ENCODE data around the gene KRR1.

Gene KRR1

DNA sequence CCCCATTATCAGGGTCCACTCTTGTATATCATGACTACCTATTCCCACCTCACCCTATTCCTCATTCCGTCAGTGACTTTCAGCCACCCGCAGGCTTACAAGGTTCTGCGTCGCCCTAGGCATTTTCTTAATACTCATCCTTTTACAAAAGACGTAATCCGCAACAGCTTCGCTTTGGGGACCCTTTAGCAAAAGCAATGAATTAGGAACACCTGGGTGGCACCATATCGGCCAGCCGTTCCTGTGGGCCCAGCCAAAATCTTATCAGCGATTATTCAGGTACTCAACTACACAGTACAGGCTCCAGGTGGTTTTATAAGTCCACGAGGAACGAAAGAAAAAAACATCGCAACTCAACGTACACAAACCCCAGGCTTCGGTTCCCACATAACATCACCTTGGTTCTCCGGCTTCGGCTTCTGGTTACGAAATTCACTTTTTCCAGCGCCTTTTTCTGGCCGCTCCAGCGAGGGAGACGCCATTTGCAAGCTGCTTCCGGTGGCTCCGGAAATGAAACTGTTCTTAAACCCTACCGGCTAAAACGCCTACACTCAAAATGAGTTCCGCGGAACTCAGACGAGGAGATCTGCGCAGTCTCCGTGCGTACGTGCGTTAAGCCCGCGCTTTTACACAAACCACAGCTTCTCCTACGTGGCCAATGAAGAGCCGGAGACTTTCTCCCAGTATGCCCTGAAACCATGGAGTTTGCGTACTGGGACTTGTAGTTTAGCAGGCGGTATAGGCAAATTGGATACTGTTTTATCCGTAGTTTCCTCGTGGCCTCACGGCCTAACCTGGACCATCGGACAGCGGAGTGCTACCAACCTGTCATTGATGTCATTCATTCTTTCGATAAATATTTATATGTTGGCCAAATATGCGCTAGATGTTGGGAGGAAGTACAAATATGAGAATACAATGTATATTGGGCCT is at the start of gene KRR1:
Gene KRR1, minus strand, starts transcription at position 494 of the 933 bp plus-strand sequence. Its CDS starts 12 bp downstream, at position 482.
- DNase-seq (ENCODE audit: low read depth), result peak; percentile 81

DNA sequence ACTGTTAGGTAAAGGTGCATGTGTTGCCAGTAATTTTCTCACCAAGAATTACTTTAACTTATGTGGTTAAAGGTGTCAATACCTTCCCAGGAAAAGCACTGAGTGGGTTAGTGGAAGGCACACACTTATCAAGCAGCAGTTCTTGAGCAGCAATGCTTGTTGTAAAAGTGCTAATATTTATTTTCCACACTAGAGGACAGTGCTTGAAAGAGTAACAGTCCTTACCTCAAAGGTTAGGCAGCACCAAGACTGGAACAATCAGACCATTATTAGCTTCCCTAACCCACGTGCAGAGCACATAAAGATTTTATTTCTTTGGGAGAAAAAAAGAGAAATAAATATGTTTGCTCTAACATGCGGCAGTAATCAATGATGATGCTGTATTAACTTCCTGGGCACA is 48.8 kb upstream of the KRR1 start:
- no peak for DNase-seq (ENCODE audit: low read depth)

DNA sequence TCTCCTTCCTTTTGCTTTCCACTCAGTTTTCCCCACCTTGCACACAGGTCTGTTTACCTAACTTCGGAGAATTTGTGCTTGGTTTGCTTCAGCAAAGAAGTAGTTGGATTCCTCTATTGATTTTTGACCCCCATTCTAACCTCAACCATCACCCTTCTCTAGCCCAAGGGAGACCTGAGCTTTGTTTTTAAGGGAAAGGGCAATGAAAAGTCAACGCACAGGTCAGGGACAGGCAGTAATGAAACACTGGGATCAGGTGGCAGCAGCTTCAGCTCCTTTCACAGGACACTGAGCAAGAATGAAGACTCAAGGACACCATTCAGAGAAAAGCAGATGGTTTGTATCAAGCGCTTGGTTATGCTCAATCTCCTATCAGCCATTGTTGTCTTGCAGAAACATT is 46.9 kb upstream of the KRR1 start:
- DNase-seq (ENCODE audit: low read depth), result no peak

DNA sequence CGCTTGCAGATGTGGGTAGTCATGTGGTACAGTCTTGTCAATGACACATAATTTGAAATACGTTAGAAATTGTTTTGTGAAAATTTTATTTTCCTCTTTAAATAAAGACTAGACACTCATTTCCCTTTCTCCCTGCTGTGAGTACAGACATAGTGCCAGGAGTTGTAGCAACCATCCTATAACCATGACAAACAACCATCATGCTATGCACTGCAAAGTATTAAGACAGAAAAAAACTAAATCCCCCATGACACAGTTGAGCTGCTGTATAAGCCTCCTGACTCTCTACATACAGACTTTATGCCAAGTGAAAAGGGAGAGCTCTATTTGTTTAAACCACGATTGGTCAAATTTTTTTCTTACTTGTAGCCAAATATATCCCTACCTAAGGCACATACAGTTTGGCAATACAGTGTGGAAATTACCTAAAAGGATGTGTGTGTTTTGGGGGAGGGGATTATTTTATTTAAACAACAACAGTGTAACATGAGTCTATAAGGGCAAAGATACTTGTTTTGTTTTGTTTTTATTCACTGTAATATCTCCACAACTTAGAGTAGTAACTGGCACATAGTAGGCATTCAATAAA is 45.0 kb upstream of the KRR1 start:
- no peak for DNase-seq (ENCODE audit: low read depth)

DNA sequence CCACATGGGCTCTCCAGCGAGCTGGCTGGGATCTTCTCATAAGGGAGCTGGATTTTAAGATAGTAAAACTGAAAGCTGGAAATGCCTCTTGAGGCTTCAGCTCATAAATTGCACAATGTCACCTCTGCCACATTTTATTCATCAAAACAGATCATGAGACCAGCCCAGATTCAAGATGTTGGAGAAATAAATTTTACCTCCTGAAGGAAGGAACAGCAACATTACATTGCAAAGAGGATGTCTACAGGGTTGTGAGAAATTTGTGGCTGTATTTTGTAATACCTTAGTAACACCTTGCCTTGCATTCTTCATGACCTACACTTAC is 43.1 kb upstream of the KRR1 start:
- DNase-seq (ENCODE audit: low read depth), result no peak

DNA sequence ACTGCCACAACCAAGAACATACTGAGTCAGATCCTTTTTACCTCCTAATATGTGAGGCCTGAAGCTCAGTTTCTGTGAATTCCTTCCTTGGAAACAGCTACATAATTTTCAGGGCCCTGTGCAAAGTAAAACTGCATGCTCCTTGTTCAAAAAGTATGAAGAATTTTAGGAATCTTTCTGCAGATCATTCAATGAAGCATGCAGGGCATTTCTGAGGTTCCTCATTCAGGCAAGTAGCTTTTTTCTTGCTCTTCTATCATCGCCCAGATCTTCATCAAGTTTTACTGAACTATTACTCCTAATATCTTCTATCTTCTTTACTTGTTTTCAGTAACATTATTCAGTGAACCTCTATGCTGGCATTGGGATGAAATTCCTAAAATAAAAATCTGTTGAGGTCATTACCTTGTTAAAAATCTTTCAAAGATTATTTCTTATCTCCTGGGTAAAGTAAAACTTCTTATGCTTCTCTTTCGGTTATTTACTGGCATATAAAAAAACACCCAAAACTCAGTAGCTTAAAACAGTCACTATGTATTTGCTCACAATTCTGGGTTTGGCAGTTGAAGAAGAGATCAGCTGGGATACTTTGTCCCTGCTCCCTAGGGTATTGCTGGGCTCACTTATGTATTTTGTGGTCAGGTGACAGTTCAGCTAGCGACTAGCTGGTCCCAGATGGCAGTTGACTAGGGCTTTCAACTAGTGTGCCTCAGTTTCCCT is 42.6 kb upstream of the KRR1 start:
- DNase-seq (ENCODE audit: low read depth), result no peak

DNA sequence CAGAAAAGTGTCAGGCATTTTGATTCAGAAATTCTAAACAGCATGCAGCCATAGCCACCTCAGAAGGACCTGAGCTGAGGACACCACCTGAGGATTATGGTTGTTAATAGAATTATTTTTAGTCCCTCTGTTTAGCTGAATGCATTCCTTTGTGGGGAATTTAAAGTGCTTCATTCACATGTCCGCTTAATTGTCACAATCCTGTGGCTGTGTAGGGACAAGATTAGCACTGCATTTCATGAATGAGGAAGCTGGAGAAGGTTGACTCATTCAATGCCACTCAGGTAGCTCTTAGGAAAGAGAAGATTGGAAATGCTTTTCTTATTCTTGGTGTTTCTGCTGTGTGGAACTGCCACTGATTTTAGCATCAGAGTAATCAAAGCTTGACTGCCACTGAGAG is 42.0 kb upstream of the KRR1 start:
- DNase-seq (ENCODE audit: low read depth), result no peak

DNA sequence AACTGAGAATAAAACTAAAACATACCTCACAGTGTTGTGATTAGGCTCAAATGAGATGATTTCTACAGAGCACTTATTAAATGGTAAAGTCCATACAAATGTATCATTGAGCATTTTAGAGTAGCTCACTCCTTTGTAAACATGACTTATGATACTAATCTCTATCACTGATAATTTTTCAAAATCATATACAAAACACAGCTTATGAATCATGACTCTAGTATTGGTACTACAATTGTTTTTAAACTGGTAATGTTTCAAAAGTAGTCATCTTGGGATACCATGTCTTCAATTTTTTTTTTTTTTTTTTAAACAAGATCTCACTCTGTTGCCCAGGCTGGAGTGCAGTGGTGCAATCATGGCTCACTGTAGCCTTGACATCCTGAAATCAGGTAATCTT is 40.1 kb upstream of the KRR1 start:
- DNase-seq (ENCODE audit: low read depth), result no peak

DNA sequence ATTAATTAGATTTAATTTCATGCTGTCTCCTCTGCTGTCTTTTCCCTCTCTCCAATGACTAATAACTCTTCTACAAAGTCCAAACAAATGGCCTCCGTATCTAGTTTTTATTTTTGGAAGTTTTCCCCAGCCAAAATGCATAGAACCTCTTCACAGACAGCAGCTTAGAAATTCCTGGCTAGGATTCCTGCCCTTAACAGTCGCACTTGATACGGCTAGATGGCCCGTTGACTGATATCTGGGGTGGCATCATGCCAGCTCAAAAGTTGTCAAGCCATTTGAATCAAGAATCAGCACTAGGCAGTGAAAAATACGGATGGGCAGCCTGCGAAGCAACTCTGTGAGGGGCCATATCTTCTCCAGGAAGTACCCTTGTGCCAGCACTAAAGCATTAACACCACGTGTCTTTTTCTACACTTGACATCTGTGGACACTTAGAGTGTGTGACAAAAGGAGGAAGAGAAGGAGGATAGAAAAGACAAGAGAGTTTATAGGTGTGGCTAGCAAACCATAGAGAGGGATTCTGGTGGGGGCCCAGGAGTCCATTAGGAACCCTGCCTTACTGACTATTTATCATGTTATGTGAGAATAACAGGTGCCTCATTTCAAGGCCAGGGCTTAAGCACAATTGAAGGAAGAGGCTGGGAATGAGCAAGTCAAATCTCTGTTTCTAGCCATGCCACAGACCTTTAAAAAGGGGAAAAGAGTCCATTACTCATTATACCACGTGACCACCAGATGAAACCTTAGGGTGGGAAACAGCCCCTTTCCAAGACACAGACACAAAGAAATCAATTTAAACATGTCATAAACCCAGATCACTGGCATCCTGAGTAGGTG is 39.2 kb upstream of the KRR1 start:
- DNase-seq (ENCODE audit: low read depth), result no peak

DNA sequence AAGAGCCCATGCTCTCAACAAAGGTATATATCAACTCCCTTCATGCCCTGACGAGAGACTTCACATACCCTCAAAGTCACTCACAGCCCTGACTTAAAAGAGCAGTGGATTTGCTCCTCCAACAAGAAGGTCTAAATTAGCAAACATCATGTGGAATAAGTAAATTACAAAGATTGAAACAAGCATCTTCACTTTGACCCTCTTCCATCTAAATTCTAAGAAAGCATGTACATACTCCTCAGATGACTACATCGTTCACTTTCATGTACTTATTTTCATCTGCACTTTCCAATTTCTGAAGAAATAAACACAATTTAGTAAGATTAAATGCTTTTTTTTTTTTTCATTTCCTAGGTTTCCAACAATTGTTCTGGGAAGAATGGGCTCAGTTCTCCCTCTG is 38.6 kb upstream of the KRR1 start:
- no peak for DNase-seq (ENCODE audit: low read depth)

DNA sequence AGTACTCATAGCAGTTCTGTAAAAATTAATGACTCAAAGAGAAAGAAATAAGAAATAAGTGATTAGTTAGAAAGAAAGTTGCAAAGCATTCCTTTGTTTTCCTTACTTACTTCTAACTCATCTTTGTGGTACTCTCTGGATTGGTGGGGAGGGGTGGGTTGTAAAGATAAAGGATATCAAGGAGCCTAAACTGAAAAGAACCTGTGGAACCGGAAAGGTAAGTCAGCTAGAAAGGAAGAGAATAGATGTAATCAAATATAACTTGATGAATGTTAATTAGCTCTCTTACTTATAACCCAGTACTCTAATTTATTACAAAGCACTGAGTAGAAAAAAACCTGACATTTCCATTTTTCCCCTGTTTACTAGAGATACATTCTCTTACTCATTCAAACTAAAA is 37.5 kb upstream of the KRR1 start:
- DNase-seq (ENCODE audit: low read depth), result no peak

DNA sequence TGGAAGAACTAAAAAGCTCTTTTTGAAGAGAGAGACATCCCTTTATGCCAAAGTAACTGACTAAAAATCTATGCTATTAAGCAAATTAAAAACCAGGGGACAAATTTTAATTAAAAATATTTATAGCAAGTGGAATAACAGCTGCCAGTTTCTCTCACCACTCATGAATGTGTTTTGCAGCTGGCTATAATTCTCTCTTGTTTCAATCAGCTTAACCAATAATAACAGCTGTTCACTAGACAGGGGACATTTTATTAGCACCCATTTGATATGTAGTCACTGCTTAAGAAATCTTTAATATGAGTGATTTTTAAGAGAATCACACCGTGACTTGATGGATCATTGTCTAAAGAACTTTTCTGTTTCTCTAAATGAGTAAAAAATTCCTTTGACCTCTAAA is 34.2 kb upstream of the KRR1 start:
- DNase-seq (ENCODE audit: low read depth), result no peak

DNA sequence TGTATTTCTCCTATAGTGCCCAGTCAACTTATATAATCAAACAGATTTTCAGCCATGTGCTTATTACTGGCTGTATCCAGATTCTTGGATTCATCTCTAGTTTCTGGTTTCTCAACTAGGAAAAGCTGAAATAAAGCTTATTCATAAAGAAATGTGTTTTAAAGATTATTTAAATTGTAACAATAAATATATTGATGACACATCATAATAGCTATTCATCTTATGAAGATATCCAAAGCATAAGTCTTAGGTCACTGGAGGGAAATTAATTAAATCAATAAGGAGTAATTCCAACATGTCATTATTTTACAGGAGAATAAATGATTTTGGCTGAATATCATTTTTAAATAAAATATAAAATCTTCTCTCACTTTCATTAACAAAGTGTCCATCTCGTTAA is 32.1 kb upstream of the KRR1 start:
- no peak for DNase-seq (ENCODE audit: low read depth)

DNA sequence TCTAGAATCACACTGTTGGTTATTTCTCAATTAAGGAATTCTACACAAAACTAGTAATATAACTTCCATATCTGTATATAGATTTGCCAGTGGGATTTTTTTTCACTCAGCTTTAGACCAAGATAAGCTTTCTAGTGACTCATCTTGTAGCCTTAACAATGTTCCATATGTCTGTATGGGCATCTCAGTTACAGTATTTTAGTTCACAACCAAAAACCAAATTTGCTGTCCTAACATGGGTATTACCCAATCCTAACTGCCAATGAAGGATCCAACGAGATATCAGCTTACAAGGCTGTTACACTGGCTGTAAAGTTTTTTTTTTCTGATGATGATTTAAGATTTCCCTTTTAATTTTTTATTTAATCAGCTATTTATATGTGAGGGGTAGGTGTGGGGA is 31.5 kb upstream of the KRR1 start:
- no peak for DNase-seq (ENCODE audit: low read depth)

DNA sequence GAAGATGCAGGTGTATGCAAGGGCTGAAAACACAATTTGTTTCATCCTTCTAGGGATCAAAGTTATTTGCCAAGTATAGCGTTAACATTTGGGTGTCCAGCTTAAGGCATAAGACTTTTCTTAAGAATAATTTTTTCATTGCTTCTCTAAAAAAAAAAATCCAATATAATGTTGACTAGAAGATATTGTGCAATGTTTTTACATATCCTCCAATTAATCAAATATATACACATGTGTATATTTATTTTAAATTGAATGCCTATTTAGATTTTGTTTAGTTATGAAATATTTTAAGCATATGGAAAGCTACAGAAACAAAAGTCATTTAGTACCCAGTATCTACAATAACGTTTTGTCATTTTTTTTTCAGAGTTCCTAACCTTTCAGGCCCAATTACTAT is 28.5 kb upstream of the KRR1 start:
- DNase-seq (ENCODE audit: low read depth), result no peak

DNA sequence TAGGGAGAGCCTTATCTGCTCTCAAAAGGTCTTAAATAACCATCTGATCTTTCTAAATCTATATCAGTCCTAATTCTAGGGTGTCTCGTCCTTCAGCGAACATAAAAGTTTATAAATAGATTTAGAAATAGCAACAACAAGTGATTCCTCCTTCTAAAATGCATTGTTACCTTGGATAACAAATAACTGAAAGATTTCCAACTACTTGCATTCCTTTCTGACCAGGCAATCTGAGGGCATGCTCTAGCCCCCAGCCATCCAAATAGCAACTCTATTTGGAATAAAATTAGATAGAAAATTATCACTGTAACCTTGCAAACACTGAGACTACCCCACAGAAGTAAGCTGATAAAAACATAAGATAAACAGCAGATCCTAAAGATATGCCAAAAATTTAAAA is 21.8 kb upstream of the KRR1 start:
- DNase-seq (ENCODE audit: low read depth), result no peak

DNA sequence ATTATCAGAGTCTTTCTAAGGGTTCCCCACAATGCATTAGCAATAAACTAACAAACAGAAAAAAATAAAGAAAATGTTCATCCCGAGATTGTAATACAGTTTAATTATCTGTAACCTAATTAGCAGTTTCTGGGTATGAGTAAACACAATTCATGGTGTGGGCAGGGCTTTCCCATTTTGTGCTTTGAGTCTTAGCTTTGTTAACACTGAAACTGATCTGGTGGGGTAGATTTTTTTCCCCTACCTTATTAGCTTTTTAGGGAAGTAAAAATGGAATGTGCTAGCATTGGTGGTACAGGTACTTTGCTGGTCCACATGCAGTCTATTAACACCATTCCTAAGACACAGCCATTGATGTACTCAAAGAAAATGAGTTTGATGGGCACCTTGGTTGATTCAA is 18.4 kb upstream of the KRR1 start:
- DNase-seq (ENCODE audit: low read depth), result no peak

DNA sequence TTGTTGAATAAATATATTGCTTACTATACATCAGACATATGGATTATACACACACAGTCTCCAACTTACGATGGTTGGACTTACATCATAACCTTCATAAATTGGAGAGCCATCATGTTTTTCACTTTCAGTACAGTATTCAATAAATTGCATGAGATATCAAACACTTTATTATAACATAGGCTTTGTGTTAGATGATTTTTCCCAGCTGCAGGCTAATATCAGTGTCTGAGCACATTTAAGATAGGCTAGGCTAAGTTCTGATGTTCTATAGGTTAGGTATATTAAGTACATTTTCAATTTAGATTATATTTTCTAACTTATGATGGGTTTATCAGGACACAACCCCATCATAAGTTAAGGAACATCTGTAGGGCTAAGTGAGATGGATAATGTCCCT is 17.9 kb upstream of the KRR1 start:
- DNase-seq (ENCODE audit: low read depth), result no peak

DNA sequence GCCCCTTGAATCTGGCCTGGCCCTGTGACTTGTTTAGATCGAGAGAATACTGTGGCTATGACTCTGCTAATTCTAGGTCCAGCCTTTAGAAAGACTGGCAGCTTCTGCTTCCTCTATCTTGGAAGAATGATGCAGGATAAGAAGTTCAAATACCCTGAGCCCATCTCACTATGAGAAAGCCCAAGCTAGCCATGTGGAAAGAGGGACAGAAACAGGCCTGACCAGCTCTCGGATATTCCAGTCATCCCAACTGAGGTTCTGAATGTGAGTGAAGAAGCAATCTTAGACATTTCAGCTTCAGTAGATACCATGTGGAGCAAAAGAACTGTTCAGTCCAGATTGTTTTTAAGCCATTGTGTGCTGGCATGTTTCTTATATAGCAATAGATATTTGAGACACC is 17.3 kb upstream of the KRR1 start:
- DNase-seq (ENCODE audit: low read depth), result no peak

DNA sequence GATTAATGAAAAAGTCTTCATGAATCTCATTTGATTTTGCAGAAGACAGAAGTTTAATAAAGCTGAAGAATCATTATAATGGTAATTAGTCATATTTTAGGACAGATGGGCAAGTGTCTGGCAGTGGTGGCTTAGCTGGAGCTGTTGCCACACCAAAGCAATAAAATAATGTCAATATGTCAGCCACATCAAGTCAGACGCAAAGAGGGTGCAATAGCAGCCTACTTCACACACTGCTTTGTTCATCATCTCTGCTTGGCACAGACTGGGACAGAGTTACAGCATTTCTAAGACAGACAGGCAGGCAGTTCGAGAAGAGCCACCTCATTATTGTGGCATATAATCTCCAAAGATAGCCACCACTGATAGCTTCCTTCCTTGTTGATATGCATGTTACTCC is 16.9 kb upstream of the KRR1 start:
- no peak for DNase-seq (ENCODE audit: low read depth)

DNA sequence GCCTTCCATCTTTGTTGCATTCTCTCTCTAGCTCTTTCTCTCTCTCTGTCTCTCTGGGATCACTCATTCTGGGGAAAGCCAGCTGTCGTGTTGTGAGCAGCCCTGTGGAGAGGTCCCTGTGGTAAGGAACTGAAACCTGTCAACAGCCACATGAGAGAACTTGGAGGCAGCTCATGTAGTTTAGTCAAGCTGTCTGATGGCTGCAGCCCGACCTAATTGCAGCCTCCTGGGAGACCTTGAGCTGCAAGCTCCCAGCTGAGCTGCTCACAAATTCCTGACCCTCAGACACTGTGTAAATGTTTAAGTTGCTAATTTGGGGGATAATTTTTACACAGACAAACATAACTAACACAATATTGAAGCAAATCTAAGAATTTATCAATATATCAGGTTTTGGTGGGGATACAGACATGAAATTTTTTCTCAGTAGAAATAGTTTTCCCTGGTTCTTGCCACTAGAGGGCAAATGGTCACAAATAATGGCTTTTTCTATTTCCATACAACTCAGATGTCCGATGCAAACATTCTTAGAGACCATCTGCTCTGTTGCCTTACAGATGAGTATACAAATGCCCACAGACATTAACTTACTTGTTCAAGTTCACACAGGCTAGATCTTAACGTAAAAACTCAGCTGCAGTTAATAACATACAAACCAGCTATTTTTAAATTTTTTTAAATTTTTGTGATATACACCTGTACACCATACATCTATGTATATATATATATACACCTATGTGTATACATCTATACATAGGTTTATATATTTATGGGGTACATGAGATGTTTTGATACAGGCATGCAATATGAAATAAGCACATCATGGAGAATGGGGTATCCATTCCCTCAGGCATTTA is 15.5 kb upstream of the KRR1 start:
- DNase-seq (ENCODE audit: low read depth), result no peak
